ENCODE data around the gene MAP3K5. TPM values are rescaled to one million over a fixed set of nuclear protein-coding genes. Genes with fewer than 3 reads are reported as not detected.

Gene MAP3K5
- total and polyA plus RNA-seq, 9 of the 15 experiments (the other 6 are each of a cell fraction or from before 2014, with no cell fraction given) = 2.2 to 13.0 (median 9.9) TPM

- TF ChIP-seq MGA (IDR thresholded peaks at IDR 0.05) = peak; percentile 53
- no peak for TF ChIP-seq RREB1 (CRISPR knock-in tag; IDR thresholded peaks at IDR 0.05)
- no peak for TF ChIP-seq USF1 (CRISPR knock-in tag; IDR thresholded peaks at IDR 0.05)
- no peak for TF ChIP-seq NR2C2 (CRISPR knock-in tag; IDR thresholded peaks at IDR 0.05)
- no peak for TF ChIP-seq NR2C2 (tag; IDR thresholded peaks at IDR 0.05)
- no peak for TF ChIP-seq ATF1 (CRISPR knock-in tag; IDR thresholded peaks at IDR 0.05)
- TF ChIP-seq ATF1 (tag; IDR thresholded peaks at IDR 0.05) = peak; percentile 31; the same call in 1 of the 2 replicates
- TF ChIP-seq ZNF174 (CRISPR knock-in tag; IDR thresholded peaks at IDR 0.05) = no peak
Measured at GRCh38 chr6:136737374-136737844, 54.9 kb downstream of the MAP3K5 start (continued).
